Mesendoderm (in vitro differentiated cells): Measurements from ENCODE around the gene SETD1A.

Experiments used
- DNase-seq: peaks from one replicate; pipeline ENCODE4 v3.0.0; 2013
- H2AK5ac ChIP-seq: 2 replicates; pipeline ENCODE4 v1.6.1; 2013; ENCODE audit warnings: low read length, inconsistent platforms
- H2BK120ac ChIP-seq: 2 replicates; pipeline ENCODE4 v1.6.1; 2013; ENCODE audit warnings: low read depth, mild to moderate bottlenecking, low read length, moderate library complexity, mixed read lengths
- H2BK15ac ChIP-seq: replicated peaks from 2 replicates; pipeline ENCODE4 v1.6.1; 2013; ENCODE audit warnings: low read depth, mild to moderate bottlenecking, moderate library complexity
- H2BK5ac ChIP-seq: 2 replicates; pipeline ENCODE4 v1.6.1; 2013; ENCODE audit warnings: low read length, inconsistent platforms
- H3K18ac ChIP-seq: 2 replicates; pipeline ENCODE4 v1.6.1; 2013; ENCODE audit warnings: mild to moderate bottlenecking, low read length, mixed read lengths
- H3K23ac ChIP-seq: one replicate; pipeline ENCODE4 v1.6.1; 2013; ENCODE audit warnings: low read length
- H3K27ac ChIP-seq: 2 replicates; pipeline ENCODE4 v1.5.1; 2013; ENCODE audit warnings: low read depth, mild to moderate bottlenecking, inconsistent platforms, low read length, moderate library complexity
- H3K27me3 ChIP-seq: 2 replicates; pipeline ENCODE4 v1.6.1; 2013; ENCODE audit warnings: low read length, control low read depth, mild to moderate bottlenecking, inconsistent platforms; ENCODE audit not compliant: insufficient read depth, poor library complexity
- H3K36me3 ChIP-seq: 2 replicates; pipeline ENCODE4 v1.6.1; 2013; ENCODE audit warnings: low read length, inconsistent platforms; ENCODE audit not compliant: control insufficient read depth, insufficient read depth
- H3K4ac ChIP-seq: one replicate; pipeline ENCODE4 v1.6.1; 2013; ENCODE audit warnings: low read depth, mild to moderate bottlenecking, low read length, moderate library complexity
- H3K4me1 ChIP-seq: 2 replicates; pipeline ENCODE4 v1.6.1; 2013; ENCODE audit warnings: low read depth, low read length, inconsistent platforms; ENCODE audit not compliant: control insufficient read depth
- H3K4me2 ChIP-seq: 2 replicates; pipeline ENCODE4 v1.6.1; 2013; ENCODE audit warnings: low read length
- H3K4me3 ChIP-seq: 2 replicates; pipeline ENCODE4 v1.5.1; 2013; ENCODE audit warnings: mild to moderate bottlenecking, low read length
- H3K56ac ChIP-seq: one replicate; pipeline ENCODE4 v1.6.1; 2013; ENCODE audit warnings: low read length
- H3K79me1 ChIP-seq: 2 replicates; pipeline ENCODE4 v1.6.1; 2013; ENCODE audit warnings: low read length, inconsistent platforms
- H3K79me2 ChIP-seq: 2 replicates; pipeline ENCODE4 v1.6.1; 2013; ENCODE audit warnings: mild to moderate bottlenecking, low read length; ENCODE audit not compliant: control insufficient read depth, insufficient read depth
- H3K9ac ChIP-seq: 2 replicates; pipeline ENCODE4 v1.6.1; 2013; ENCODE audit warnings: low read length, inconsistent platforms
- H4K5ac ChIP-seq: one replicate; pipeline ENCODE4 v1.6.1; 2013; ENCODE audit warnings: low read length
- H4K8ac ChIP-seq: one replicate; pipeline ENCODE4 v1.6.1; 2013; ENCODE audit warnings: low read depth, mild to moderate bottlenecking, control low read depth, low read length, moderate library complexity
- WGBS: extraction: QIAGEN DNeasy Blood & Tissue Kit; methylation state at CpG from one replicate; pipeline ENCODE4 v1.1.7; 2013; ENCODE audit warnings: low lambda C conversion rate, missing lambda C conversion rate; ENCODE audit not compliant: insufficient coverage; ENCODE audit errors: extremely low coverage; 5-methylcytosine and 5-hydroxymethylcytosine counted together

Gene SETD1A

GRCh38 chr16:30967795-30968194 is 10.2 kb downstream of the SETD1A start:
- no peak overlapping the region for H3K4ac ChIP-seq
- H3K27me3 ChIP-seq: no peaks in the 10 kb centered on the region
- H3K36me3 ChIP-seq: peaks cover 28% of the 10 kb centered on the region
- no peak for DNase-seq
- H3K79me1 ChIP-seq: no peaks in the 10 kb centered on the region
- H3K56ac ChIP-seq: no peak overlapping the region
- no peak overlapping the region for H2BK15ac ChIP-seq
- no peak overlapping the region for H2BK5ac ChIP-seq
- H2AK5ac ChIP-seq: no peak overlapping the region
- no peak overlapping the region for H3K9ac ChIP-seq
- no peak overlapping the region for H3K18ac ChIP-seq
- H4K8ac ChIP-seq: no peak overlapping the region
- H2BK120ac ChIP-seq: no peak overlapping the region
- WGBS: no CpG with 5 or more reads among the region's 4 CpGs
- no peak overlapping the region for H4K5ac ChIP-seq
- no peaks in the 10 kb centered on the region for H3K4me1 ChIP-seq
- no peak overlapping the region for H3K4me3 ChIP-seq
- no peak overlapping the region for H3K4me2 ChIP-seq
- H3K27ac ChIP-seq: no peak overlapping the region
- H3K79me2 ChIP-seq: no peaks in the 10 kb centered on the region
- H3K23ac ChIP-seq: no peak overlapping the region

GRCh38 chr16:30969246-30969842 is 11.8 kb downstream of the SETD1A start:
- no peaks in the 10 kb centered on the region for H3K27me3 ChIP-seq
- no peaks in the 10 kb centered on the region for H3K79me2 ChIP-seq
- H2AK5ac ChIP-seq: no peak overlapping the region
- H3K36me3 ChIP-seq: peaks cover 28% of the 10 kb centered on the region
- no peak overlapping the region for H4K5ac ChIP-seq
- H3K56ac ChIP-seq: no peak overlapping the region
- no peak overlapping the region for H3K23ac ChIP-seq
- no peak overlapping the region for H2BK120ac ChIP-seq
- no peak overlapping the region for H3K18ac ChIP-seq
- no peak overlapping the region for H3K4me2 ChIP-seq
- H2BK15ac ChIP-seq: no peak overlapping the region
- H2BK5ac ChIP-seq: no peak overlapping the region
- no peak overlapping the region for H3K4ac ChIP-seq
- H3K27ac ChIP-seq: no peak overlapping the region
- H3K4me1 ChIP-seq: no peaks in the 10 kb centered on the region
- H3K4me3 ChIP-seq: no peak overlapping the region
- H4K8ac ChIP-seq: no peak overlapping the region
- no peak for DNase-seq
- no peaks in the 10 kb centered on the region for H3K79me1 ChIP-seq
- no peak overlapping the region for H3K9ac ChIP-seq
- WGBS: no CpG with 5 or more reads among the region's 19 CpGs

DNA sequence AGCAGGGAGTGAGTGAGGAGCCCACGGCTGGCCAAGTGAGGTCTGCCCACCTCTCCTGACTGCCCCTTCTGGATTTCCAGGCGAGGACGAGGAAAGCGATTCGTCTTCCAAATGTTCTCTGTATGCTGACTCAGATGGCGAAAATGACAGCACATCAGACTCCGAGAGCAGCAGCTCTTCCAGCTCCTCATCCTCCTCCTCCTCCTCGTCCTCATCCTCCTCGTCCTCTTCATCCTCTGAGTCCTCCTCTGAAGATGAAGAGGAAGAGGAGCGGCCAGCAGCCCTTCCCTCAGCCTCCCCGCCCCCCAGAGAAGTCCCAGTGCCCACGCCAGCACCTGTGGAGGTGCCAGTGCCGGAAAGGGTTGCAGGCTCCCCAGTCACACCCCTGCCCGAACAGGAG is 13.7 kb downstream of the SETD1A start:
- H3K4me2 ChIP-seq: no peak overlapping the region
- H3K56ac ChIP-seq: no peak overlapping the region
- no peak overlapping the region for H3K27ac ChIP-seq
- H4K5ac ChIP-seq: no peak overlapping the region
- DNase-seq: no peak
- WGBS: no CpG with 5 or more reads among the region's 14 CpGs
- no peak overlapping the region for H3K9ac ChIP-seq
- H2BK120ac ChIP-seq: no peak overlapping the region
- H3K36me3 ChIP-seq: peaks cover 24% of the 10 kb centered on the region
- no peak overlapping the region for H2BK5ac ChIP-seq
- H3K79me1 ChIP-seq: no peaks in the 10 kb centered on the region
- H3K4me1 ChIP-seq: no peaks in the 10 kb centered on the region
- H4K8ac ChIP-seq: no peak overlapping the region
- H3K79me2 ChIP-seq: no peaks in the 10 kb centered on the region
- no peak overlapping the region for H3K23ac ChIP-seq
- no peak overlapping the region for H2BK15ac ChIP-seq
- no peak overlapping the region for H3K18ac ChIP-seq
- H3K4ac ChIP-seq: no peak overlapping the region
- H2AK5ac ChIP-seq: no peak overlapping the region
- H3K27me3 ChIP-seq: no peaks in the 10 kb centered on the region
- H3K4me3 ChIP-seq: no peak overlapping the region

GRCh38 chr16:30972872-30973271 is 15.3 kb downstream of the SETD1A start:
- DNase-seq: peak; percentile 79
- Histone ChIP-seq H3K4me1 (no peaks in the 10 kb centered on the region), H3K23ac (no peak overlapping the region), H3K36me3 (peaks cover 24% of the 10 kb centered on the region), H3K18ac (no peak overlapping the region), H2BK15ac (no peak overlapping the region), H3K4ac (no peak overlapping the region), H3K27ac (no peak overlapping the region), H3K79me1 (peaks cover 3% of the 10 kb centered on the region), H2BK5ac (no peak overlapping the region), H3K56ac (no peak overlapping the region), H3K4me3 (no peak overlapping the region), H3K79me2 (no peaks in the 10 kb centered on the region), H3K27me3 (no peaks in the 10 kb centered on the region), H2AK5ac (no peak overlapping the region), H4K8ac (no peak overlapping the region), H2BK120ac (no peak overlapping the region), H3K9ac (no peak overlapping the region), H3K4me2 (no peak overlapping the region), H4K5ac (no peak overlapping the region)
- no CpG with 5 or more reads among the region's 7 CpGs for WGBS

- no peak overlapping the region for H3K18ac ChIP-seq
- no peaks in the 10 kb centered on the region for H3K79me2 ChIP-seq
- no CpG with 5 or more reads among the region's 6 CpGs for WGBS
- peaks cover 5% of the 10 kb centered on the region for H3K79me1 ChIP-seq
- H3K4me3 ChIP-seq: no peak overlapping the region
- H4K8ac ChIP-seq: no peak overlapping the region
- no peak overlapping the region for H2BK5ac ChIP-seq
- H4K5ac ChIP-seq: no peak overlapping the region
- H3K27me3 ChIP-seq: no peaks in the 10 kb centered on the region
- peaks cover 24% of the 10 kb centered on the region for H3K36me3 ChIP-seq
- no peak overlapping the region for H3K23ac ChIP-seq
- H3K56ac ChIP-seq: no peak overlapping the region
- H3K4me1 ChIP-seq: no peaks in the 10 kb centered on the region
- no peak for DNase-seq
- H3K27ac ChIP-seq: no peak overlapping the region
- no peak overlapping the region for H3K4ac ChIP-seq
- H3K9ac ChIP-seq: no peak overlapping the region
- H2BK120ac ChIP-seq: no peak overlapping the region
- no peak overlapping the region for H2BK15ac ChIP-seq
- no peak overlapping the region for H2AK5ac ChIP-seq
- H3K4me2 ChIP-seq: no peak overlapping the region
Observed at GRCh38 chr16:30974348-30974747, 16.8 kb downstream of the SETD1A start.

DNA sequence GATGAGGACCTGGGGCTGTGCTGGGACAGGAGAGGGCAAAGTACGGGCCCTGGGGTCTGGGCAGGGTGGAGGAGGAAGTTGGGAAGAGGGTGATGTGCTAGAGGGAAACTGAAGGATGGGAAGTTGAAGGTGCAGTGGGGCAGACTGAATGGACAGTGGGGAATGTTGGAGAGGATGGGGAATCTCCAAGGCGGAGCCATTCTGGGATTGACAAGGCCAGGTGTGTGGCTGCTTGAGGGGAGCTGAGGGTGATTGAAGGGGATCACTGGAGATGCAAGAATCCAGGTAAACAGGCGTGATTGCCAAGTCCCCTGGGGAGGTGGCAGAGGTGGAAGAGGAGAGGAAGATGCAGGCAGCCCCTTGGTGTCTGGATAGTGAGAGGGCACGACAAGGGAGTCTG is 18.9 kb downstream of the SETD1A start:
- no peak overlapping the region for H3K9ac ChIP-seq
- DNase-seq: no peak
- no peak overlapping the region for H3K4ac ChIP-seq
- no peaks in the 10 kb centered on the region for H3K79me2 ChIP-seq
- no peak overlapping the region for H2AK5ac ChIP-seq
- H3K56ac ChIP-seq: no peak overlapping the region
- no peaks in the 10 kb centered on the region for H3K27me3 ChIP-seq
- no peak overlapping the region for H3K23ac ChIP-seq
- no peak overlapping the region for H4K8ac ChIP-seq
- peaks cover 23% of the 10 kb centered on the region for H3K36me3 ChIP-seq
- H3K79me1 ChIP-seq: peaks cover 5% of the 10 kb centered on the region
- no peak overlapping the region for H3K4me2 ChIP-seq
- H3K4me1 ChIP-seq: no peaks in the 10 kb centered on the region
- H4K5ac ChIP-seq: no peak overlapping the region
- no peak overlapping the region for H3K4me3 ChIP-seq
- WGBS: no CpG with 5 or more reads among the region's 4 CpGs
- no peak overlapping the region for H2BK120ac ChIP-seq
- no peak overlapping the region for H2BK5ac ChIP-seq
- H3K18ac ChIP-seq: no peak overlapping the region
- H3K27ac ChIP-seq: no peak overlapping the region
- H2BK15ac ChIP-seq: no peak overlapping the region
